CD4-positive, alpha-beta T cell treated with Interferon gamma for 1 hour (primary cell): Measurements from ENCODE around the gene ZNF697.

ENCODE experiments used
- DNase-seq: peaks from one replicate; pipeline ENCODE4 v3.0.0-alpha.2; 2020

The ZNF697 gene

GRCh38 chr1:119662034-119662437, 14.0 kb upstream of the ZNF697 start:
- no peak for DNase-seq

- no peak for DNase-seq
Measured at GRCh38 chr1:119660253-119661083, 12.4 kb upstream of the ZNF697 start.

- DNase-seq: no peak
Measured at GRCh38 chr1:119659628-119660027, 11.6 kb upstream of the ZNF697 start.

- no peak for DNase-seq
Measured at GRCh38 chr1:119656410-119656955, 8.4 kb upstream of the ZNF697 start.

- no peak for DNase-seq
Measured at GRCh38 chr1:119655154-119655553, 7.1 kb upstream of the ZNF697 start.

- DNase-seq: no peak
Measured at GRCh38 chr1:119653839-119654170, 5.7 kb upstream of the ZNF697 start.

GRCh38 chr1:119653135-119653838, 5.2 kb upstream of the ZNF697 start:
- no peak for DNase-seq

- no peak for DNase-seq
Measured at GRCh38 chr1:119652587-119652986, 4.5 kb upstream of the ZNF697 start.

- no peak for DNase-seq
Measured at GRCh38 chr1:119651641-119652040, 3.6 kb upstream of the ZNF697 start.

- no peak for DNase-seq
Measured at GRCh38 chr1:119651133-119651532, 3.1 kb upstream of the ZNF697 start.

- no peak for DNase-seq
Measured at GRCh38 chr1:119648620-119649004, 546 bp upstream of the ZNF697 start.

- DNase-seq: no peak
Measured at GRCh38 chr1:119647228-119647733, 785 bp downstream of the ZNF697 start.

GRCh38 chr1:119646521-119647227, 1.4 kb downstream of the ZNF697 start:
- DNase-seq: no peak

- no peak for DNase-seq
Measured at GRCh38 chr1:119639109-119639508, 9.0 kb downstream of the ZNF697 start.

- no peak for DNase-seq
Measured at GRCh38 chr1:119637710-119638109, 10.4 kb downstream of the ZNF697 start.

- DNase-seq: no peak
Measured at GRCh38 chr1:119636491-119637089, 11.5 kb downstream of the ZNF697 start.

- DNase-seq: no peak
Measured at GRCh38 chr1:119635811-119636390, 12.2 kb downstream of the ZNF697 start.

- no peak for DNase-seq
Measured at GRCh38 chr1:119634016-119634415, 14.1 kb downstream of the ZNF697 start.

- no peak for DNase-seq
Measured at GRCh38 chr1:119633575-119633974, 14.5 kb downstream of the ZNF697 start.

- no peak for DNase-seq
Measured at GRCh38 chr1:119632841-119633240, 15.2 kb downstream of the ZNF697 start.

- DNase-seq: no peak
Measured at GRCh38 chr1:119632103-119632490, 16.0 kb downstream of the ZNF697 start.

- no peak for DNase-seq
Measured at GRCh38 chr1:119631433-119632102, 16.5 kb downstream of the ZNF697 start.
